Stomach smooth muscle (tissue), 2 donors: ENCODE data around the gene DCAF8.

Source experiments
- H3K27ac ChIP-seq: one replicate; pipeline ENCODE4 v1.7.0; 2013; ENCODE audit warnings: mild to moderate bottlenecking, low read length, inconsistent platforms
- H3K27me3 ChIP-seq, 2 donors: one replicate each; pipeline ENCODE4 v1.7.0; 2013; ENCODE audit warnings: low read length in 2 of 2; ENCODE audit not compliant: insufficient read depth in 2 of 2, control insufficient read depth in 1 of 2
- H3K36me3 ChIP-seq, 2 donors: one replicate each; pipeline ENCODE4 v1.7.0; 2013; ENCODE audit warnings: low read length in 2 of 2; ENCODE audit not compliant: control insufficient read depth in 2 of 2, insufficient read depth in 2 of 2
- H3K4me1 ChIP-seq: one replicate; pipeline ENCODE4 v1.7.0; 2013; ENCODE audit warnings: low read length; ENCODE audit not compliant: control insufficient read depth, insufficient read depth
- H3K4me3 ChIP-seq, 2 donors: one replicate each; pipeline ENCODE4 v1.7.0; 2013; ENCODE audit warnings: low read length in 2 of 2
- H3K9ac ChIP-seq, 2 donors: one replicate each; pipeline ENCODE4 v1.7.0; 2013; ENCODE audit warnings: low read length in 2 of 2, mild to moderate bottlenecking in 1 of 2
- H3K9me3 ChIP-seq, 2 donors: one replicate each; pipeline ENCODE4 v1.7.0; 2013; ENCODE audit warnings: low read length in 2 of 2; ENCODE audit not compliant: control insufficient read depth in 2 of 2
- donor health status: healthy.
- donor health status: Pancreatic carcinoma.

DCAF8 gene

DNA sequence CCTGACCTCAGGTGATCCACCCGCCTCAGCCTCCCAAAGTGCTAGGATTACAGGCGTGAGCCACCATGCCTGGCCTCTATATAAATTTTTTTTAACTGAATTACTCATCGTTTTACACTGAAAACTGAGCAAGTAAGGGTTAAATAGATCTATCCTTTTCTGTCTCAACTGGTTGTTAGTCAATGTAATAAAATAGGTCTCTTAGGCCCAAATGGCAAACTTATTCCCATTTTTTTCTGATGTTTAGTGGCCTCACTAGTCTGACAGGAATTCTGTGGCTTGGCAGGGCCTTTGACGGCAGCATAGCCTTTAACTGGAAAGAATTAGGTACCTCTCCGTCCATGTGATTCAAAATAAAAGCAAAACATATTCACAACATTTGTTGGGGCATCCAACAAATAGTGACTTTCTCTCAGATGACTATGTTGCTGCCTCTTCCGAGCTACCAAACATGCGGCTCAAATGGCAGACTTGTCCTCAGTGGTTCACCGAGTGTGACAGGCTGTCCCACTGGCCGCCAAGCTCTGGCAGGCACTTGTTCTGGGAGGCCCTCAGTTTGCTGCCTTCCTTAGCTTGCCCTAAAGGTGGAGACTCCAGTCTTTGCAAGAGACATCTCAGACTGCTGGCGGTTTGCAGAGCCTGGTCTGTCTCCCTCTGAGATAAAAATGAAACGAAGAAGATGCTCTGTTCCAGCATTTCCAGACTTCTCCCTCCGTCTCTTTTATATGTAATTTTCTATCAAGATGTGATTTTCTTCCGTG lies 93.6 kb downstream of the DCAF8 start:
- Histone ChIP-seq H3K4me3 (no peak overlapping the region), H3K27ac (no peak overlapping the region), H3K4me1 (no peaks in the 10 kb centered on the region), H3K36me3 (no peaks in the 10 kb centered on the region), H3K9me3 (no peaks in the 10 kb centered on the region), H3K27me3 (peaks cover 0 to 3% of the 10 kb centered on the region in 2 donors), H3K9ac (no peak overlapping the region)

GRCh38 chr1:160168016-160168415 lies 94.3 kb downstream of the DCAF8 start:
- Histone ChIP-seq H3K27me3 (peaks cover 0 to 3% of the 10 kb centered on the region in 2 donors), H3K4me1 (no peaks in the 10 kb centered on the region), H3K36me3 (no peaks in the 10 kb centered on the region), H3K9ac (no peak overlapping the region), H3K4me3 (no peak overlapping the region), H3K9me3 (no peaks in the 10 kb centered on the region), H3K27ac (no peak overlapping the region)

- Histone ChIP-seq H3K27me3 (peaks cover 0 to 3% of the 10 kb centered on the region in 2 donors), H3K9ac (no peak overlapping the region), H3K27ac (no peak overlapping the region), H3K4me1 (no peaks in the 10 kb centered on the region), H3K9me3 (no peaks in the 10 kb centered on the region), H3K36me3 (no peaks in the 10 kb centered on the region), H3K4me3 (no peak overlapping the region)
Measured at GRCh38 chr1:160167580-160167979, 94.8 kb downstream of the DCAF8 start.

GRCh38 chr1:160167056-160167455 lies 95.3 kb downstream of the DCAF8 start:
- Histone ChIP-seq H3K27me3 (peaks cover 0 to 3% of the 10 kb centered on the region in 2 donors), H3K9me3 (no peaks in the 10 kb centered on the region), H3K4me3 (no peak overlapping the region)

DNA sequence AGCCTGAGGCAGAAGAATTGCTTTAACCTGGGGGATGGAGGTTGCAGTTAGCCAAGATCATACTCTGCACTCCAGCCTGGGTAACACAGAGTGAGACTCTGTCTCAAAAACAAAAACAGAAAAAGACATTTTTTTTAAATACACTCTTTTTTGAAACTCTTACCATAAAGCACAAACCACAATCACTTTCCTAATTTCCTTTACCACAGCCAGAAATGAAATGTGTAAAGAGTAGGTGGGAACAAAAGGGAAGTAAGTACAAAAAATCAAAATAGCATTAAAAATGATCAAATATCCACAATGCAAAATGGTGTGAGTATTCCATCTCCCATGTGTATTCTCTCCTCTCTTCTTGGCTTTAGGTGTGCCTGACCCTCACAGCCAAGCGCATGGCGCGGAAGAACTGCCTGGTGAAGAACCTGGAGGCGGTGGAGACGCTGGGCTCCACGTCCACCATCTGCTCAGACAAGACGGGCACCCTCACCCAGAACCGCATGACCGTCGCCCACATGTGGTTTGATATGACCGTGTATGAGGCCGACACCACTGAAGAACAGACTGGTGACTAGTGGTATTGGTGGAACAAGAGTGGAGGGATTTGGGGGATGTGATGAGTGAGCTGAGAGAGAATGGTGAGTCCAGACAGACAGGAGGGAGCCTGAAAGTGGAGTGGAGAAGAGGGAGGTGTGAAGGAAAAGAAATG lies 96.0 kb downstream of the DCAF8 start:
- H3K9ac ChIP-seq = no peak overlapping the region
- H3K36me3 ChIP-seq = no peaks in the 10 kb centered on the region
- no peak overlapping the region for H3K4me3 ChIP-seq
- H3K27me3 ChIP-seq = no peaks in the 10 kb centered on the region
- no peaks in the 10 kb centered on the region for H3K4me1 ChIP-seq
- no peak overlapping the region for H3K27ac ChIP-seq
- H3K9me3 ChIP-seq = no peaks in the 10 kb centered on the region

More at GRCh38 chr1:160167056-160167455, 95.3 kb downstream of the DCAF8 start:
- H3K36me3 ChIP-seq = no peaks in the 10 kb centered on the region
- H3K27ac ChIP-seq = no peak overlapping the region
- no peaks in the 10 kb centered on the region for H3K4me1 ChIP-seq
- no peak overlapping the region for H3K9ac ChIP-seq
